IPS-18a (cell line): Measurements from ENCODE around the gene SPIRE2.
"Not testable (repeated sequence)": the region's sequence is repeated elsewhere in the genome, so short reads cannot be mapped to it uniquely, and the experiment has no call there.

Source experiments
- H3K27ac ChIP-seq: one replicate; pipeline ENCODE4 v1.5.1; 2013; ENCODE audit warnings: low read length
- H3K27me3 ChIP-seq: one replicate; pipeline ENCODE4 v1.6.1; 2013; ENCODE audit warnings: mild to moderate bottlenecking, low read length; ENCODE audit not compliant: control insufficient read depth, insufficient read depth
- H3K36me3 ChIP-seq: one replicate; pipeline ENCODE4 v1.6.1; 2013; ENCODE audit warnings: low read depth, low read length; ENCODE audit not compliant: control insufficient read depth
- H3K4me1 ChIP-seq: one replicate; pipeline ENCODE4 v1.6.1; 2013; ENCODE audit warnings: low read depth, low read length; ENCODE audit not compliant: control insufficient read depth
- H3K4me3 ChIP-seq: one replicate; pipeline ENCODE4 v1.5.1; 2013; ENCODE audit warnings: low read length
- H3K9ac ChIP-seq: one replicate; pipeline ENCODE4 v1.6.1; 2013; ENCODE audit warnings: mild to moderate bottlenecking, low read length, moderate library complexity
- H3K9me3 ChIP-seq: one replicate; pipeline ENCODE4 v1.6.1; 2013; ENCODE audit warnings: low read depth, low read length; ENCODE audit not compliant: control insufficient read depth

Gene SPIRE2

DNA sequence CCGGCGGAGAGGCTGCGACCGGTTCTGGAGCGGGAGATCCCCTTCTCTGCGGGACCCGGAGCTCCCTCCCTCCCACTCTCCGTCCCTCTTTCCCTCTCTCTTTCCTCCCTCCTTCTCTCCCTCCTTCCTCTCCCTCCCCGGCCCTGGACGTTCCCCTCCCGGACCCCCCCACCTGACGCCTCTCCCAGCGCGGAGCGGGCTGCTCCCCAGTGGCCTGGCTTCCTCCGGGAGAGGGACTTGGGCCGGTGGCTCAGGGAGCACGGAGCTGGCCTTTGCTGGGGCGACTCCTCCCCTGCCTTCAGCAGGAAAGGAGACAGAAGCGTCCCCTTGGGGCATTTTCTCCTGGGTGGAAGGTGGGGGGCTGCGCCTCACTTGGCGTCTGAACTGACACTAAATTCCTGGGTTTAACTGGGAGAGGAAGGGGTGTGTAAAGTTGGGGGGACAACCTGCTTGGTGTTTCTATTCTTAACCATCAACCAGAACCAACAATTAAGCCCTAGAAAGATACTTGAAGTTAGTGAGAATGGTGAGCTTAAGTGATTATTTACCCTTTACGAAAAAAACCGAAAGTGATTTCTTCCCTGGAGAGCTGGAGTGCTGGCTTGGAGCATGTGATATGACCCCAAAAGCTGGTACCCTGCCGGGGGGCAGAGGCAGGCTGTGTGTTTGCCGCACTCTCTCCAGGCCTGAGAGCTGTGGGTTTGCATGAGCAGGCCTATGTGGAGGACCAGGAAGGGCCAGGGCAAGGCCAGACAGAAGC, 775 bp downstream of the SPIRE2 start:
- no peaks in the 10 kb centered on the region for H3K4me1 ChIP-seq
- peak overlapping the region; percentile 3 for H3K9ac ChIP-seq
- H3K27me3 ChIP-seq, result no peaks in the 10 kb centered on the region
- peak overlapping the region; percentile 65 for H3K4me3 ChIP-seq
- H3K9me3 ChIP-seq, result no peaks in the 10 kb centered on the region
- H3K36me3 ChIP-seq, result no peaks in the 10 kb centered on the region
- no peak overlapping the region for H3K27ac ChIP-seq

DNA sequence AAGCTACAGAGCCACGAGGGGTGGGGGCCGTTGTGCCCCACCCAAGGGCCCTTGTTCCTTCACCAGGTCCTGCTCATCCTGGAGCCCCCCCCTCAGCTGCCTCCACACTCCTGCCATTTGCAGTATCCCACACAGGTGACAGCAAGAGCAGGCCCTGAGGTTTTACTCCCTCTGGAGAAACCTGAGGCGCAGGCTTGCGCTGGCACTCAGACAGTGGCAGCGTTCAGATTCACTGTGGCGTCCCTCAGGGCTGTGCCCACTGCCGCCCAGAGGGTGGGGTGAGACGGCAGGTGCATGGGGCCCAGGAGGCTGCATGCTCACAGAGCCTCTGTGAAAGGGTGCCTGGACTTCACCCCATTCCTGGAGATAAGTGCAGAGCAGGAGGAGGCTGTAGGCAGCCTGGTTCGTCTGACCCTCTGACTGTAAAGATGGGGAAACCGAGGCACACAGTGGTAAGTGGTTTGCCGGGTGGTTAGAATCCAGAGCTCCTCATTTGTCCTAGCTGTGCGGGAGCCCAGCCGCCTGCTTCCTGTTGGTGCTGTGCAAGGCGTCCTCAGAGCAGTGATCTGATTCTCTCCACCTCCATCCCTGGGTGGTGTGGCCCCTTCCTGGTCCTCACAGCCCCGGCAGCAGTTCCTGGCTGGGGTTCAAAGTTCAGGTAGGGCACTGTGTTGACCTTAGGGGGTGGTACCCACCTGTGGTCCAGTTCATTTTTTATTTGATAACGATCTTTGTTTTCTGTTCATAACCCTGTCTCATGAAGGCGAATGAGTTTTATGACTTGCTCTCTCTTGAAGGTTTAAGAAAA, 1.6 kb downstream of the SPIRE2 start:
- Histone ChIP-seq H3K4me1 (no peaks in the 10 kb centered on the region), H3K27me3 (no peaks in the 10 kb centered on the region), H3K36me3 (no peaks in the 10 kb centered on the region), H3K9ac (no peak overlapping the region), H3K27ac (no peak overlapping the region), H3K9me3 (no peaks in the 10 kb centered on the region), H3K4me3 (peak overlapping the region; percentile 65)

DNA sequence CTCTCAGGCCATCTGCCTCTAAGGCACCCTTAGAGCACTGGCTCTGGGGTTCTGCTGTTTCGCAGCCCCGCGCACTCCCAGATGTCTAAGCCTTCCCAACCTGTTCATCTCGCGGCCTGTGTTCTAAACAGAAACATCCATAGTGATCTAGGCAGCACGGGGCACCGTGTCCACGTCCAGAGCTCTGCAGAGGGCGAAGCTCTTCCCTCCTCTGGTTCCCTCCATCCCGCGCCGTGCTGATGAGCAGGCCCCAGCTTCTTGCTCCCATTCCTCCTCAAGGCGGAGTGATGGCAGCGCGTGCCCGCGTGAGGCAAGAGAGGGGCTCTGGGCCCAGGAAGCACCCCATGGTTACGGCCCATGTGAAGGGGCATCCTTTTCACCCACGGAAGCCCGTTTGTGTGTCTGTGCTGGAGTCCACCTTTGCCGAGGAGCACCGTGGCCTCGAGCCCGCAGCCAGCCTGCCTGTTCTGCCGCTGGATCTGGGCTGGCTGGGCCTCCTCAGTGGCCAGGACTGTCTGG, 3.6 kb downstream of the SPIRE2 start:
- Histone ChIP-seq H3K27ac (no peak overlapping the region), H3K9ac (no peak overlapping the region), H3K27me3 (no peaks in the 10 kb centered on the region), H3K36me3 (no peaks in the 10 kb centered on the region), H3K4me1 (no peaks in the 10 kb centered on the region), H3K4me3 (no peak overlapping the region), H3K9me3 (no peaks in the 10 kb centered on the region)

DNA sequence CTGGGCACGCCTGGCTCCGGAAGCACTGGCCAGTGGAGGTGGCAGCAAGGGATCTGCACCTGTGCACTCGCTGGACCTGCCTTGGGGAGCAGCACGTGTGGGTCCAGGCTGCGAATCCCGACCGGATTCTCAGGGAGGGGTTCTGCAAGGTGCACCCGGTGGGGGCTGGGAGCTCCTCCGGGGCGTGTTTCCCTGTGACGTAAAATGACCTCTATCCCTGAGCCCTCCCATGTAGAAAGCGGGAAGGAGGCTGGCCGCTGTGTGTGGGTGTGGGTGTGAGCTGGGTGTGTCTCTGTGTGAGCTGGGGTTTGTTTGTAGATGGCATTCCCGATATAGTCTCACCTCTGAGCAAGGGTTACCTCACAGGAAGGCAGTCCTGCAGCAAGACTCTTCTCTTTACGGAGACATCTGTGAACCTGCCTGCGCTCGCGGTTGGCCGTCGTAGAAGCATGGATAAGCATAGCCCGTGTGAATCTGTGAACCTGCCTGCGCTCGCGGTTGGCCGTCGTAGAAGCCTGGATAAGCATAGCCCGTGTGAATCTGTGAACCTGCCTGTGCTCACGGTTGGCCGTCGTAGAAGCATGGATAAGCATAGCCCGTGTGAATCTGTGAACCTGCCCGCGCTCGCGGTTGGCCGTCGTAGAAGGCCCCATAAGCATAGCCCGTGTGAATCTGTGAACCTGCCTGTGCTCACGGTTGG, 5.5 kb downstream of the SPIRE2 start:
- H3K9me3 ChIP-seq, H3K4me3 ChIP-seq, H3K27me3 ChIP-seq, H3K36me3 ChIP-seq, H3K4me1 ChIP-seq, H3K9ac ChIP-seq, H3K27ac ChIP-seq: not testable (repeated sequence)

DNA sequence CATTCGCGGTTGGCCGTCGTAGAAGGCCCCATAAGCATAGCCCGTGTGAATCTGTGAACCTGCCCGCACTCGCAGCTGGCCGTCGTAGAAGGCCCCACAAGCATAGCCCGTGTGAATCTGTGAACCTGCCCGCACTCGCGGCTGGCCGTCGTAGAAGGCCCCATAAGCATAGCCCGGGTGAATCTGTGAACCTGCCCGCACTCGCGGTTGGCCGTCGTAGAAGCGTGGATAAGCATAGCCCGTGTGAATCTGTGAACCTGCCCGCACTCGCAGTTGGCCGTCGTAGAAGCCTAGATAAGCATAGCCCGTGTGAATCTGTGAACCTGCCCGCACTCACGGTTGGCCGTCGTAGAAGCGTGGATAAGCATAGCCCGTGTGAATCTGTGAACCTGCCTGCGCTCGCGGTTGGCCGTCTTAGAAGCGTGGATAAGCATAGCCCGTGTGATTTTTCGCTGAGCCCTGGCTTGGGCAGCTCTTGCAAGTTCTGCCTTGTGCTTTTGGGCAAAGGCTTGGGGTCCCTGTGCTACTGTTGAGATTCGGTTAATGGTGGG, 6.6 kb downstream of the SPIRE2 start:
- not testable (repeated sequence) for H3K27me3 ChIP-seq, H3K9ac ChIP-seq, H3K9me3 ChIP-seq, H3K4me3 ChIP-seq, H3K4me1 ChIP-seq, H3K27ac ChIP-seq, H3K36me3 ChIP-seq

DNA sequence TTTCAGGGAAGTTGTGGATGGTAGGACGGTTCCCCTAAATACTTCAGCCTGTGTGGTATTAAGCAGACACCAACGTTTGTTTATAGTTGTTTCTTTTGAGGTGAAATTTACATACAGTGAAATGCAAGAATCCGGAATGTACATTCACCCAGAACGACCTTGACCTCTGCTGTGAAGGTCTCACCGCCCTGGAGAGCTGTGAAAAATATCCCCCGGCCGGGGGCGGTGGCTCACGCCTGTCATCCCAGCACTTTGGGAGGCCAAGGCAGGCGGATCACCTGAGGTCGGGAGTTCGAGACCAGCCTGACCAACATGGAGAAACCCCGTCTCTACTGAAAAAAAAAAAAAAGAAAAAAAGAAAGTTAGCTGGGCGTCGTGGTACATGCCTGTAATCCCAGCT, 8.2 kb downstream of the SPIRE2 start:
- not testable (repeated sequence) for H3K27ac ChIP-seq, H3K27me3 ChIP-seq

DNA sequence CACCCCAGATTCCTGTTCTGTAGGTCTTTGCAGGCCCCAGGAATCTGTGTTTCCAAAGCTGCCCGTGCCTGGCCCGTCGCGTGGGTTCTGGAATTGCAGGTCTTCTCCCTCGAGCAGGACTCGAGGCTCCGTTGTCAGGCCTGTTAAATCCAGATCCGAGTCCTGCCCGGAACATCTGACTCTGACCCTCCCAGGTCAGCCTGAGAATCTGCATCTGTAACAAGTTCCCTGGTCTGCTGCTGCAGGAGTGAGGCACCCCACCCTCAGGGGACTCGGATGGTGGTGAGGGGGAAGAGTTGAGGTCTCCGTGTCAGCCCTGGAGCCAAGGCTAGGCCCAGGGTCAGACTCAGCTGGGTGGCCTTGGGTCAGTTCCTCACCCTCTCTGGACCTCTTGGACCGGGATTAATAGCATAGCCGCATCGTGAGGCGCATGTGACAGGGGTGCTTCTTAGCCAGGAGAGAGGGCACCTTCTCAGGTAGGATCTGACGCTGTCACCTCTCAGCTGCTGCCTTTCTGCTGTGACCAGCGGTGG, 8.8 kb downstream of the SPIRE2 start:
- H3K4me1 ChIP-seq, result peaks cover 5% of the 10 kb centered on the region

More for the DNA sequence above, 8.2 kb downstream of the SPIRE2 start:
- not testable (repeated sequence) for H3K9me3 ChIP-seq, H3K4me1 ChIP-seq, H3K36me3 ChIP-seq, H3K9ac ChIP-seq, H3K4me3 ChIP-seq

DNA sequence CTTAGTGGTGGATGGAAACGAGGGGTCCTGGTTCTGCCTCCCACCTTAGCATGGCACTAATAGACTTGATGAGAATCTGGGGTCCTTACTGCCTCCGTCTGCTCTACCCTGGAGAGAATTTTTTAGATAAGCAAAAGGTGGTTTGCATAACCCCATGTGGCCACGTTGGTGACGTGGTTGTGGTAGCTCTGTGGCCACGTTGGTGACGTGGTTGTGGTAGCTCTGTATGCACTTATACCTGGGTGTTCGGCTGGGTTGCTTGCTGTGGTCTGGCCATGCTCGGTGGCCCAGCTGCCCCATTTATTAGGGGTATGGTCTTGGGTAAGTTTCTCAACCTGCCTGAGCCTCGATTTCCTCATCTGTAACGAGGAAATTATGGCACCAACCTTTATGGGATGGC, 13.0 kb downstream of the SPIRE2 start:
- Histone ChIP-seq H3K4me1 (peaks cover 5% of the 10 kb centered on the region), H3K36me3 (no peaks in the 10 kb centered on the region), H3K4me3 (no peak overlapping the region), H3K27me3 (no peaks in the 10 kb centered on the region), H3K27ac (no peak overlapping the region), H3K9me3 (no peaks in the 10 kb centered on the region), H3K9ac (no peak overlapping the region)

More for the DNA sequence above, 8.8 kb downstream of the SPIRE2 start:
- Histone ChIP-seq H3K9ac (no peak overlapping the region), H3K4me3 (no peak overlapping the region), H3K9me3 (no peaks in the 10 kb centered on the region), H3K36me3 (no peaks in the 10 kb centered on the region), H3K27me3 (no peaks in the 10 kb centered on the region), H3K27ac (no peak overlapping the region)

DNA sequence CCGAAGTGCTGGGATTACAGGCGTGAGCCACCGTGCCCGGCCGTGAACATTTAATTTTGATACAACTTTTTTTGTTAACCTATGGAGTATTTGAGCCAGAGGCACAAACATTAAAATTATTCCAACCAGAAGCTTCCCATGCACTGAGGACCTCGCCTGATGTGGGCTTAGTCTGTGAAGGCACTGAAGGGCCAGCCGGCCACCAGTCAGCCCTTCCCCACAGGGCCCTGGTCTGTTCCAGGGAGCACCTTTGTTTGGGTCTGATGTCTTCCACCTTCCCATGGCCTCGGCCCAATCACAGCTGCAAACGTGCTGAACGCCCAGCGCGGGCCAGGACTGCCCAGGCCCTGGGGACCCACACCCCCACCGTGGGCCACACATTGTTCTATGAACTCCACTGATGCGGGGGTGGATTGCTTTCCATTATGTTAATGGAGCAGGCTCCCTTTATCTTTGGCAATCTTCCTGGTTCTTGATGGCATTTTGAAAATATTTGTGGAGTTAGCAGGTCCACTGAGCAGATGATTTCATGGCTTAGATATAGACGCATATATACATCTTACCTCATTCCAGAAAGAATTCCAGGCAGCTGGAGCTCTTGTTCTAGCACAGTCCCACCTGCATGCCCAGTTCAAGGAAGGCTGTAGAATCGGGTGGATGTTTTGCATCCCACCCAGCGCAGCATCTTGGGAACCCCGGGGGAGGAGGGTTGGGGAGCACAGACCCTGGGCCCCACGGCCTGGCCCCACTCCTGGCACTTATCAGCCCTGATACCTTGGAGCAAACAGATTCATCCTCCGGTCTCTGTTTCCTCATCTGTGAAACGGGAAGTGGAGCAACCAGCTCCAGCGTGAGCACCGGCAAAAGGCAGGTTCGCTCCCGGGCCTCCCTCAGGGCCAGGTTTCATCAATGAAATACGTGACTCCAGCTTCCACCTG, 14.5 kb downstream of the SPIRE2 start:
- no peaks in the 10 kb centered on the region for H3K36me3 ChIP-seq
- H3K4me3 ChIP-seq, result no peak overlapping the region
- H3K27me3 ChIP-seq, result no peaks in the 10 kb centered on the region
- H3K9ac ChIP-seq, result no peak overlapping the region
- H3K27ac ChIP-seq, result no peak overlapping the region
- H3K4me1 ChIP-seq, result peaks cover 5% of the 10 kb centered on the region
- no peaks in the 10 kb centered on the region for H3K9me3 ChIP-seq

DNA sequence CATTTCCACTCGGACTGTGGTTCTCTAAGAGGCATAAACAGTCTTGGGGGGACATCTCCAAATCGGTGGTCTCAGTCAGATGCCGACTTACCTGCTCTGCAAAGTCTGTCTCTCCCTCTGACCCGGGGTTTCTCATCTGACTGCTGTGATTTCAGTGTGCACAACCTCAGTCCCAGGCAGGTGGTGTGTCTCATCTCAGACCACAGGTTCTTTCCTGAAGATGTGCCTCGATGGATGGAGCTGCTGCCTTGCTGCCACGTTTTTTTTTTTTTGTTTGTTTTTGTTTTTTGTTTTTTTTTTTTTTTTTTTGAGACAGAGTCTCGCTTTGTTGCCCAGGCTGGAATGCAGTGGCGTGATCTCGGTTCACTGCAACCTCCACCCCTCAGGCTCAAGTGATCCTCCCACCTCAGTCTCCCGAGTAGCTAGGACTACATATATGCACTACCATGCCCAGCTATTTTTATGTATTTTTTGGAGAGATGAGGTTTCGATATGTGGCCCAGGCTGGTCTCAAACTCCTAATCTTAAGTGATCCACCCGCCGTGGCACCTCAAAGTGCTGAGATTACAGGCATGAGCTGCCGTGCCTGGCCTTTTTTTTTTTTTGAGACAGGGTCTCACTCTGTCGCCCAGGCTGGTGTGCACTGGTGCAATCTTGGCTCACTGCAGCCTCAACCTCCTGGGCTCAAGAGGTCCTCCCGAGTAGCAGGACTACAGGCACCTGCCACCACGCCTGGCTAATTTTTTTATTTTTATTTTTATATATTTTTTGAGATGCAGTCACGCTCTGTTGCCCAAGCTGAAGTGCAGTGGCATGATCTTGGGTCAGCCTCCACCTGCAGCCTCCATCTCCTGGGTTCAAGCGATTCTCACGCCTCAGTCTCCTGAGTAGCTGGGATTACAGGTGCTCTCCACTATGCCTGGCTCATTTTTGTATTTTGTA, 15.4 kb downstream of the SPIRE2 start:
- Histone ChIP-seq H3K36me3 (no peaks in the 10 kb centered on the region), H3K9me3 (no peaks in the 10 kb centered on the region), H3K27me3 (no peaks in the 10 kb centered on the region), H3K4me3 (no peak overlapping the region), H3K9ac (no peak overlapping the region), H3K27ac (no peak overlapping the region), H3K4me1 (peaks cover 5% of the 10 kb centered on the region)
